GM19351 (cell line): ENCODE data around the gene LIPC.

ENCODE experiments used
- ATAC-seq: cut with Tn5 transposase; IDR thresholded peaks from one replicate; pipeline ENCODE4 v1.9.1; 2021; ENCODE audit warnings: mild to moderate bottlenecking, moderate library complexity; ENCODE audit not compliant: unreplicated experiment

The LIPC gene

DNA sequence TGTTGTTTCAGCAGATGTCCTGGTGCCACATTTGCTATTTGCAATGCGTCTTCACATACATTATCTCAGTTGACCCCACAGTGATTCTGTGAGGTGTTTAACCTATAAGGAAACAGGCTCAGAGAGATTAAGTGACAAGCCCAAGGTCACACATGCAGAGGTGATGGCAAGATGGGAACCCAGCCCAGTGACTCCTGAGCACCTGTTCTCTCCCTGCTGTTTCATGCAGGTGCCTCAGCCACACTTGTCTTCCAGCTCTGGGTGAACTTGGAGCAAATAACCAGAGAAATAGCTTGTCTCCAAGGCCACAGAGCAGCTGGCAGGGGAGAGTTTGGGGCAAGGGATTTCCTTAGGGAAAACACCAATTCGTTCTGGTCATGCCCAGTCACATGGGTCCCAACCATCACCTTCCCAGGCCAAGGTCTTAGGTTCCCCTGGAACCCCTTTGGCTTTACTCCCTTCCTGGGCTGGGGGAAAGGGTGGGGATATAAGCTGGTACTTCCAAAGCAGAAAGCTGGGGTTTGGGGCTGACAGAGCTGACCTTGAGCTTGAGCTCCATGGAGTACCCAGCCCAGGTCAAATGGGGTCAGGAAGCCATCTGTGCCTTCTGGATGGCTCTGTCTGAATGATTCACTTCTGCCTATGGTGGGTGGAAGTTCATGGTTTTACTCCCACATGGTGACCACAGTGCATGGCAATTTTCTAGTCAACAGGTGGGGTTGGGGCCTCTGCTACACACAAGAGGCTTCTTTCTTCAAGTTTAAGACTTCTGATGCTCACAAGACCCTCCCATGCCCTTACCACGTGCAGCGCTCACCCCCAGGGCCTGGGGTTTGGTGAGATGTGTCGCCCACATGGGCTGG, 22.4 kb downstream of the LIPC start:
- peak; percentile 50 for ATAC-seq

- no peak for ATAC-seq
Observed at GRCh38 chr15:58454950-58455401, 23.2 kb downstream of the LIPC start.

- peak; percentile 77 for ATAC-seq
Observed at GRCh38 chr15:58457466-58457965, 25.7 kb downstream of the LIPC start.

GRCh38 chr15:58458076-58458475, 26.3 kb downstream of the LIPC start:
- ATAC-seq = no peak

DNA sequence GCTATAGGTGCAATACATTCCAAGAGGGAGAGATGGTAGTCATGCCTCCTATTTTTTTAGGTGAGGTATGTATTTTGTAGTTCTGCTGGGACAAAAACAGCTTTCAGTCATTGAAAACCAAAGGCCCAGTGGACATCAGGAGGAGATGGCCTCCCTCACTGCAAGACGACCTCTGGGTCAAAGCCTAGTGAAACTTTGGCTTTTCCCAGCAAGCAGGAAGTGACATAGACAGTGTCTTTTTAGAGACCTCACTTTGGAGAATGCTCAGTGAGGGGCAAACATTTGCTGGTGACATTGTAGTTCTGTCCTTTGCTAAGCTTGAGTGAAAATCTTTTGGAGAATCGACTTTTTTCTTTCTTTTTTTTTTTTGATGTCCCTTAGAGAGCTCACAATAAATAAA, 27.3 kb downstream of the LIPC start:
- no peak for ATAC-seq

- no peak for ATAC-seq
Observed at GRCh38 chr15:58459560-58459959, 27.8 kb downstream of the LIPC start.

- no peak for ATAC-seq
Observed at GRCh38 chr15:58460116-58460790, 28.5 kb downstream of the LIPC start.

DNA sequence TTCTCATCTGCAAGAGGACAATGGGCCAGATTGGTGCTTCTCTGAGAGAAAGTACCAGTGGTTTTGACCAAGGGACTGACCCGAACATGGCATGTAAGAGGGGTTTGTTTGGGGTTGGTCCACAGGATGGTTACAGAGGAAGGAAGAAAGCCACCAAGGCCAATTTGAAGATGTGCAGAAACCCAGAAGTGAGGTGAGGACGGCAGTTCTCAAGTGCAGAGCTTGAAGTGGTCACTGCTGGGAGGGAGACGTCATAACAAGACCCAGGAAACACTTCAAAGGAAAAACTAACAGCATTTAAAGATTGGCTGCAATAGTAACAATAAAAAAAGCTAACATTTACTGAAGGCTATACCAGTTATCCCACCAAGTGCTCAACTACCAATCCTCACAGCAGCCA, 29.1 kb downstream of the LIPC start:
- ATAC-seq = no peak

GRCh38 chr15:58462547-58462946, 30.8 kb downstream of the LIPC start:
- no peak for ATAC-seq

DNA sequence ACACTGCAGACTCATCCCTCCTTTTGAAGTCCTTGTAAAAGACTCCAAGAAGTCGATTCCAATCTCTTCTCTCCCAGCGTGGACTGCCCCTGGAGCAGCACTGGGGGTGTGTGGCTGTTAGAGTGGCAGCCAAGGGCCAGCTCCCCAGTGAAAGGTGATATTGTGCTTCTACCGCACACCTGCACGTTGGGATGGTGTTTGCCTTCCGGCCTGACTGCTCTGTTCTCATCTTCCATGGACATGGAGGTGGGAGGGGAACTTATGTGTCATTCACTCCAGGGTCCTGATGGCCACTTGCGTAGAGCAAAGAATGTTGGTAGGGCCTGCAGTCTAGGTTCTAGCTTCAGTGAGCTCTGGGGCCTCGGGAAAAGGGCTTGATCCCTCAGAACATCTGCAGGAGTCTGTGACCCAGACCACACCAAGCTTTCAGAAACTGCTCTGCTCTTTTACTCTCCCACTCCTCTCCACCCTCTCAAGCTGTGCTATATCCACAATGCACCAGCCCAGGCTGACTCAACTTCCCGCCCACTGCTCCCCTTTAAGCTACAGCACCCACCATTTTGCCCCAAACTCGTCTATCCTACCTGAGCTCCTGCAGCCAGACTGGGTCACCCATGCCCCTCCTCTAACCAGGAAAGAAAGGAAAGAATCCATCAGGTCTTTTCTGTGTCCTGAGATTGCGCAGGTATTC, 31.3 kb downstream of the LIPC start:
- no peak for ATAC-seq

DNA sequence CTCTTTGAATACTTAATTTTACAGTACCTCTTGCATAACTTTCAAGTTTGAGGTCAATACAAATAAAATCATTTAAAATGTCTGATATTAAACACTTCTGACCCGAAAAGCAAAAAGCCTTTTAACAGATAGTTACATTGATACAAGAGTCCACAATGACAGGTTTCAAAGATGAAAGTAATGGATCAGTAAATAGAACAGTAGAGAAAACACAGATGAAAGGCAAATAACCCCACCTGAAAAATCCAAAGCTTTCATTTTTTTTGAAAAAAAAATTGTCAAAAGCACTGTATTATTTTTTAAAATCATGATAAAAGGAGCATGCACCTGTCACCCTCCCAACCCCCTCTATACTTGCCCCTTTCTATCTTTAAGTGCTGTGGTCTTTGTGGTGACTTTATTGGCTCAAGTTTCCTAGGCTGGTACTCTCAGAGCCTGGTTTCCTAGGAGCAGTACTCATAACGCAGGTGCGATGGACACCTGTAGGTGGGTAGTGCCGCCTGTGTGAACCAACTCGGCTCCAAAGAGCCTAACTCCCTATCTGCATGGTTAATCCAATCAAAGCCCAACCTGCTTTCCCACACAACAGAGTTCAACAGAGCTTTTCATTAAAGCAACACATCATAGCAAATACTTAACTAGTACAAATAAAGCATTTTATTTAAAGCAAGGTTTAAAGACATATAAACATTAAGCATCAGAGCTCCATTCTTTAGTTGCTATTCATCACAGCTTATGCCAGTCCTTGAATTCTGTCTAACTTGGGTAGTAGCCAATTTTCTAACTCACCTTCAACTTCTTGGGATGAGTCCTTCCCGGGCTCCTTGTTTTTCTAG, 32.2 kb downstream of the LIPC start:
- no peak for ATAC-seq

GRCh38 chr15:58465070-58465469, 33.3 kb downstream of the LIPC start:
- no peak for ATAC-seq

DNA sequence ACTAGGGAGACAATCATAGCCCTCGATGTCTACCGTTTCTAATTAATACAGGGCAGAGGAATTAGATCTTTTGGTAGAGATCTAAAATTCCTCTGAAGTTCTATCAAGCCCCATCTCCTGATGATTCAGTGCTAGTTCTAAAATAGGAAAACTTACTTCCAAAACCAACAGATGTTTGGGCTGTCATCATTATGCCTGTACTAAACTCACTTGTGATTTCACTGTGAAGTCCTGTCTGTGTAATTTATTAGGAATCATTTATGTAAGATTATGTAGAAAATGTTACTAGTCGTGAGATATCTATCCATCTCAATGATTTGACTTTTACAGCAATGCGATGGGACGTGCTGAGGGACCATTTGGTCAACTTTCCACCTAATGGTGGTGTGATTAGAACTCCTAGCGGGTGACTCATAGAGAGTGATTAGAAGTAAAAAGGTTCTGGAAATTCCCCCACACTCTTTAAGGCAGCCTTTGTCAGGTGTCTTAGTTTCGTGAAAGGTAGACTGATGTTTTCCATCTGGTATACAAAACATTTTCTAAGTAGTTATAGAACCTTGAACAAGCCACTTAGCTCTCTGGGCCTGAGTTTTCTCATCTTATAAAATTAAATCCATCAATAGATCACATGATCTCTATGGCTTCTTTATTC, 34.2 kb downstream of the LIPC start:
- no peak for ATAC-seq

GRCh38 chr15:58466566-58466965, 34.8 kb downstream of the LIPC start:
- no peak for ATAC-seq

DNA sequence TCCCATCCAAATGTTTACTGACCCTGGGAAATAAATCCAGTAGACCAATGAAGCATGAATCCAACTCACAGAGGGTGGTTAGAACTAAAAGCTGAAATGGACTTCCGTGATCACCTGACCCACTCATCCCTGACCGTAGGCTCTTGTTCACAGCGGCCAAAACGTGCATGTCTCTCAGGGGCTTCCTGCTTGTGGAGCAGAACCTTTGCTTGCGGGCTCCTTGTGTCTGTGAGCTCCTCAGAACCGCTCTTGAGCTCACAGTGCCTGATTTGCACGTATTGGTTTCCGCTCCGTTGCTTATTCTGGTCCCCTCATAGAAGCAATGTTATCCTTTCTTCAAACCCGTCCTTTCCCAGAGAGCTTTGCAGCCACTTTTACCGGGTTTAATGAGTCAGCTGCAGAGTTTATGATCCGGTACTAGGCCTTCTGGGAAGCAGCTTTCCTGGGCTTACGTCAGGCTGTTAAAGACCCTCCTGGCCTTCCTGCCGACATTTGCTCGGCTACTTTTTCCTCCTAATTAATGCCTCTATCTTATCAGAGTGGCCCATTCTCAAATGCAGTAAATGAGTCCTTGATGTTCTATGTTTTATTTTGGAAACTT, 35.4 kb downstream of the LIPC start:
- ATAC-seq = no peak

DNA sequence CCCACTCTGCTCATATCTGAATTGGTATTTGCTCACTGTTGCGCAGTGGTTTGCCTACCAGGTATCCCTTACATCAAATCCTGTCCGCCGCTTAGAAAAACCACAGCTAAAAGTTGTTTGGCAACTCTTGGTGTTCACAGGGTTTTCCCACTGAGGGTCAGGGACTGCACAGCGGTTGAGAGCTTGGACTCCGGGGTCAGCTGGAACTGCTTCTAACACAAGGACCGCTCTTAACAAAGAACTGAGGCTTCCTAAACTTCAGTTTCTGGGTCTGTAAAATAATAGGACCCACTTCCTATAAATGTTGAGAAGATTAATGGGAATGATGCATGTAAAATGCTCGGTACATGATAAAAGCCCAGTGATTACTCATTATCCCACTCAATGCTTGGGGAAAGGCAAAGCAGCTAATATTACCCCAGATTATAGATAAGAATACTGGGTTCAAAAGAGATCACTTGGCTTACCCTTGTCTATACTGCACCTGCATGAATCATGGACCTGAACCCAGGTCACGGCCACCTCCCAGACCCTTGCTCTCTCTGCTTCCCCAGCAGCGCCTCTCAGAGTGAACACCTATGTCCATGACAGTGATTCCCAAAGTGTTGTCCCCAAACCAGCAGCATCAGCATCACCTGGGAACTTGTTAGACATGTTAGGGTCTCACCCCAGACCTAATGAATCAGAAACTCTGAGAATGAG, 36.1 kb downstream of the LIPC start:
- no peak for ATAC-seq

- ATAC-seq = no peak
Observed at GRCh38 chr15:58469432-58470353, 37.9 kb downstream of the LIPC start.

DNA sequence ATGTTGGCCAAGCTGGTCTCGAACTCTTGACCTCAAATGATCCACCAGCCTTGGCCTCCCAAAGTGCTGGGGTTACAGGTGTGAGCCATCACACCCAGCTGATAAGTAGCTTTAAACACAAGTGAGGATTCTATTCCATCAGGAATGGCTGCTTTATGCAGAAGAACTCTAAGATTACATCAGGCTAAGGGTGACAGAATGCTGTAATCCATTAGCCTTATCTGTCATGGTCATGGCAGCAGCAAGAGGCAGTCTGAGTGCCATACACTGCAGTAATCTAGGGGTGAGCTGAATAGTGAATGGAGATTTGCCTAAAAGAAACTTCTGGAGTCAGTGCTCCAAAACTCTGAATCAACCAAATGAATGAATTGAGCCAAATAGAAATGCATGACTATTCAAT, 39.6 kb downstream of the LIPC start:
- no peak for ATAC-seq
